ENCODE results near the gene TMEFF2.

GRCh38 chr2:191983591-191983990, 211.1 kb downstream of the TMEFF2 start:
- TF ChIP-seq, protein P1, sequence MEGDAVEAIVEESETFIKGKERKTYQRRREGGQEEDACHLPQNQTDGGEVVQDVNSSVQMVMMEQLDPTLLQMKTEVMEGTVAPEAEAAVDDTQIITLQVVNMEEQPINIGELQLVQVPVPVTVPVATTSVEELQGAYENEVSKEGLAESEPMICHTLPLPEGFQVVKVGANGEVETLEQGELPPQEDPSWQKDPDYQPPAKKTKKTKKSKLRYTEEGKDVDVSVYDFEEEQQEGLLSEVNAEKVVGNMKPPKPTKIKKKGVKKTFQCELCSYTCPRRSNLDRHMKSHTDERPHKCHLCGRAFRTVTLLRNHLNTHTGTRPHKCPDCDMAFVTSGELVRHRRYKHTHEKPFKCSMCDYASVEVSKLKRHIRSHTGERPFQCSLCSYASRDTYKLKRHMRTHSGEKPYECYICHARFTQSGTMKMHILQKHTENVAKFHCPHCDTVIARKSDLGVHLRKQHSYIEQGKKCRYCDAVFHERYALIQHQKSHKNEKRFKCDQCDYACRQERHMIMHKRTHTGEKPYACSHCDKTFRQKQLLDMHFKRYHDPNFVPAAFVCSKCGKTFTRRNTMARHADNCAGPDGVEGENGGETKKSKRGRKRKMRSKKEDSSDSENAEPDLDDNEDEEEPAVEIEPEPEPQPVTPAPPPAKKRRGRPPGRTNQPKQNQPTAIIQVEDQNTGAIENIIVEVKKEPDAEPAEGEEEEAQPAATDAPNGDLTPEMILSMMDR (IDR thresholded peaks at IDR 0.05): no peak
- no peak for TF ChIP-seq EZH2 (IDR thresholded peaks at IDR 0.05; ENCODE audit: borderline replicate concordance, insufficient read depth, low read depth, low read length, poor library complexity, severe bottlenecking)

Data from B cell (primary cell).